AG09319 (cell line): ENCODE results near the gene PRR11.

Experiments
- DNase-seq: peaks from one replicate; pipeline ENCODE4 v3.0.0-alpha.2; 2010; ENCODE audit warnings: low read depth; ENCODE audit errors: extremely low read depth
- CTCF ChIP-seq: IDR thresholded peaks from 2 replicates; pipeline ENCODE4 v1.5.1; 2011; ENCODE audit warnings: low read depth, mild to moderate bottlenecking, inconsistent platforms, low read length, moderate library complexity

The PRR11 gene

DNA sequence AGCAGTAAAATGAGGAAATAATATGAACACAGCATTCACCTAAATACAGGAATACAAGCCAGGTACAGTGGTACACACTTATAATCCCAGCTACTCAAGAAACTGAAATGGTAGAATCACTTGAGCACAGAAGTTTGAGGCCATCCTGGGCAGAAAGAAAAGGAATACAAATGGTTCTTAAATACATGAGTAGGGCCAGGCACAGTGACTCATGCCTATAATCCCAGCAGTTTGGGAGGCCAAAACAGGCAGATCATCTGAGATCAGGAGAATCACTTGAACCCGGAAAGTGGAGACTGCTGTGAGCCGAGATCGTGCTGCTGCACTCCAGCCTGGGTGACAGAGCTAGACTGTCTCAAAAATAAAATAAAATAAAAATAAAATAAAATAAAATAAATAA lies 31.3 kb downstream of the PRR11 start:
- DNase-seq: no peak
- TF ChIP-seq CTCF: no peak

GRCh38 chr17:59190806-59191205 lies 35.3 kb downstream of the PRR11 start:
- DNase-seq: no peak
- TF ChIP-seq CTCF: no peak

GRCh38 chr17:59193336-59193862 lies 37.9 kb downstream of the PRR11 start:
- no peak for DNase-seq
- no peak for TF ChIP-seq CTCF

GRCh38 chr17:59199398-59199797 lies 43.9 kb downstream of the PRR11 start:
- TF ChIP-seq CTCF: no peak
- no peak for DNase-seq

- TF ChIP-seq CTCF: no peak
- no peak for DNase-seq
Measured at GRCh38 chr17:59202320-59202719, 46.8 kb downstream of the PRR11 start.

GRCh38 chr17:59219370-59219769 lies 63.8 kb downstream of the PRR11 start:
- no peak for DNase-seq
- no peak for TF ChIP-seq CTCF

GRCh38 chr17:59219992-59220327 lies 64.4 kb downstream of the PRR11 start:
- DNase-seq: no peak
- TF ChIP-seq CTCF: no peak
